Activated CD4-positive, alpha-beta T cell treated with anti-CD3 and anti-CD28 coated beads, Interleukin-2, amount 50 U/mL, for 4 hours (primary cell): ENCODE measurements around the gene ZCCHC9.

ENCODE experiments used
- DNase-seq, 2 experiments: peaks; one replicate each; pipeline ENCODE4 v3.0.0-alpha.2; 2020

Gene ZCCHC9

GRCh38 chr5:81359881-81360280, 58.5 kb downstream of the ZCCHC9 start:
- DNase-seq = no peak

GRCh38 chr5:81360640-81361039, 59.3 kb downstream of the ZCCHC9 start:
- no peak for DNase-seq

GRCh38 chr5:81361600-81361999, 60.2 kb downstream of the ZCCHC9 start:
- DNase-seq = no peak
